ENCODE results near the gene KRTAP1-1.

Gene KRTAP1-1

GRCh38 chr17:40997361-40997760, 43.9 kb downstream of the KRTAP1-1 start:
- H3K9me3 ChIP-seq (ENCODE audit: insufficient read depth, low read length): no peaks in the 10 kb centered on the region
- no peak overlapping the region for H3K4me2 ChIP-seq (ENCODE audit: low read depth, low read length, poor library complexity, severe bottlenecking)
- H3F3A ChIP-seq (ENCODE audit: insufficient read depth): no peaks in the 10 kb centered on the region
- H3K4me3 ChIP-seq (ENCODE audit: insufficient read depth, low read length, poor library complexity, severe bottlenecking): no peak overlapping the region
- TF ChIP-seq EZH2phosphoT487 (conservative IDR thresholded peaks at IDR 0.05; ENCODE audit: low read length) (no peak), CTCF (IDR thresholded peaks at IDR 0.05; ENCODE audit: insufficient read depth, low read length, poor library complexity, severe bottlenecking) (no peak)
- H3K9me2 ChIP-seq (replicated peaks; ENCODE audit: insufficient read depth, low read length): no peaks in the 10 kb centered on the region
- no peak overlapping the region for H3K27ac ChIP-seq (ENCODE audit: low read depth, low read length)
- H3K79me2 ChIP-seq (ENCODE audit: insufficient read depth, low read length): no peaks in the 10 kb centered on the region
- H2AFZ ChIP-seq (ENCODE audit: low read depth, low read length, severe bottlenecking): no peak overlapping the region
- H3K36me3 ChIP-seq (ENCODE audit: low read length): no peaks in the 10 kb centered on the region
- H3K9ac ChIP-seq (ENCODE audit: low read length): no peak overlapping the region
- H3K27me3 ChIP-seq (ENCODE audit: low read length): no peaks in the 10 kb centered on the region
- H4K20me1 ChIP-seq (ENCODE audit: low read depth, low read length): no peaks in the 10 kb centered on the region

- Histone ChIP-seq H3K4me3 (ENCODE audit: insufficient read depth, low read length, poor library complexity, severe bottlenecking) (no peak overlapping the region), H3F3A (ENCODE audit: insufficient read depth) (no peaks in the 10 kb centered on the region), H2AFZ (ENCODE audit: low read depth, low read length, severe bottlenecking) (no peak overlapping the region), H3K27me3 (ENCODE audit: low read length) (no peaks in the 10 kb centered on the region), H3K4me2 (ENCODE audit: low read depth, low read length, poor library complexity, severe bottlenecking) (no peak overlapping the region), H3K9me3 (ENCODE audit: insufficient read depth, low read length) (no peaks in the 10 kb centered on the region), H3K27ac (ENCODE audit: low read depth, low read length) (no peak overlapping the region), H4K20me1 (ENCODE audit: low read depth, low read length) (no peaks in the 10 kb centered on the region), H3K79me2 (ENCODE audit: insufficient read depth, low read length) (no peaks in the 10 kb centered on the region), H3K9me2 (replicated peaks; ENCODE audit: insufficient read depth, low read length) (no peaks in the 10 kb centered on the region), H3K36me3 (ENCODE audit: low read length) (no peaks in the 10 kb centered on the region), H3K9ac (ENCODE audit: low read length) (no peak overlapping the region)
- no peak for TF ChIP-seq EZH2phosphoT487 (conservative IDR thresholded peaks at IDR 0.05; ENCODE audit: low read length)
- no peak for TF ChIP-seq CTCF (IDR thresholded peaks at IDR 0.05; ENCODE audit: insufficient read depth, low read length, poor library complexity, severe bottlenecking)
These were observed 44.4 kb downstream of the KRTAP1-1 start for GRCh38 chr17:40996829-40997228.

- H2AFZ ChIP-seq (ENCODE audit: low read depth, low read length, severe bottlenecking): no peak overlapping the region
- H3K36me3 ChIP-seq (ENCODE audit: low read length): no peaks in the 10 kb centered on the region
- no peaks in the 10 kb centered on the region for H3K9me3 ChIP-seq (ENCODE audit: insufficient read depth, low read length)
- no peak overlapping the region for H3K4me3 ChIP-seq (ENCODE audit: insufficient read depth, low read length, poor library complexity, severe bottlenecking)
- no peak overlapping the region for H3K4me2 ChIP-seq (ENCODE audit: low read depth, low read length, poor library complexity, severe bottlenecking)
- no peak for TF ChIP-seq CTCF (IDR thresholded peaks at IDR 0.05; ENCODE audit: insufficient read depth, low read length, poor library complexity, severe bottlenecking)
- no peak for TF ChIP-seq EZH2phosphoT487 (conservative IDR thresholded peaks at IDR 0.05; ENCODE audit: low read length)
- H3K9ac ChIP-seq (ENCODE audit: low read length): no peak overlapping the region
- no peaks in the 10 kb centered on the region for H4K20me1 ChIP-seq (ENCODE audit: low read depth, low read length)
- no peaks in the 10 kb centered on the region for H3K79me2 ChIP-seq (ENCODE audit: insufficient read depth, low read length)
- no peaks in the 10 kb centered on the region for H3K27me3 ChIP-seq (ENCODE audit: low read length)
- no peak overlapping the region for H3K27ac ChIP-seq (ENCODE audit: low read depth, low read length)
- H3K9me2 ChIP-seq (replicated peaks; ENCODE audit: insufficient read depth, low read length): no peaks in the 10 kb centered on the region
- H3F3A ChIP-seq (ENCODE audit: insufficient read depth): no peaks in the 10 kb centered on the region
These were observed 46.1 kb downstream of the KRTAP1-1 start for GRCh38 chr17:40995116-40995515.

Data from SU-DHL-6 (cell line).